ENCODE results near the gene SFMBT2.

SFMBT2 gene

DNA sequence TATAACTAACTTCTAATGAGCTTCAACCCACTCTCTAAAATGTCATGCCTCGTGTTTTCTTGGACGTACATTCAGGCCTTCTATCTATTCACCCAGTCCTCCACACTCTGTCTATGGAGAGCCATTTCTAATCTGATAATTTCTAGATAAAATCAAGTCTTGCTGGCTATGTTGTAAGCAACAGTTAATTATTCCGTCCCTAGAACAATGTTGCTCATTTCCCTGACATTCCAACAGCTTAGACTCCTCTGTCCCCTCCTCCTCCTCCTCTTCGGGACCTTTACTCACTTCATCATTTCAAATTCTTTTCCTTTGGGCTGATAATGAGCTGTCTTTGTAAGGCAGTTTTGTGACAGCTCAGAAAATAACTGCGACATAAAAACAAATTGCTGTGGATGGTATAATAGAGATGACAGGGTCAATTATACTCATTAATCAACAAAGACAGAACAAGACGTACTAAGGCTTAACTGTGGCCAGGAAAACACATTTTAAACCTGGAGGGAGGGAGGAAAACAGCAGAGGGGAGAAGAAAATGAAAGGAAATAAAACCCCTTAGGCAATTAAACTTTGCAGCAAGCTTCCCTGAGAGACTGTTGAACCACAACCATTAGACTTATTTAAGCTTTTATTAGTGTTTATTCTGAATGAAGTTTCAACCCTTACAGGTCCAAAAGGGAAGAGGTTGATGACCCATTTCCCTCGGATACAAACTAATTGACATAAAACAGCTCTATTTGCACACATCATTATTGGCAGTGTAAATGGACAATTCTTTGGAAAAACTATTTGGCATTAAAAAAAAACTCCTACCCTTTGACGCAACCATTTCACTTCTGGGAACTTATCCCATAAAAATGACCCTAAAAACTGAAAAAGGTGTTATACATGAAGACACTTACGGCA lies 179.1 kb downstream of the SFMBT2 start:
- TF ChIP-seq CTCF (IDR thresholded peaks at IDR 0.05; ENCODE audit: low read depth, low read length), result no peak
- TF ChIP-seq EZH2phosphoT487 (IDR thresholded peaks at IDR 0.05; ENCODE audit: low read depth), result no peak
- no peak overlapping the region for H3K4me2 ChIP-seq (ENCODE audit: low read length)

DNA sequence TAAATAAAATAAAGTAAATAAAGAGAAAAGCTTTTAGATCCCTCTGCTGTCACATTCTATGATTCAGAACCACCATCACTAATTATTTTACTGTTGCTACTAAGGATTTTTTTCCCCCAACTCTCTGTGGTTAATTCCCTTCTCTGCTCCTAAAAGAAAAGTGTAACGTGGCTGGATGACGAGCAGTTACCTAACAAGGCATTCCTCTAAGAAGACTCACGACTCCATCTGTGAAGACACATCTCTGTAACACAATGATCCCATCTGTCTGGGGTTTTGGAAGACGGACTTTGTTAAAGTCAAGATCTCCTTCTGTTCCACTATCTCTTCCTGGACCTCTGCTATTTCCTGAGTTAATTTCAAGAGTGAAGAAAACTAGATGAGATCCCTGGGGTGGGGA lies 179.9 kb downstream of the SFMBT2 start:
- no peaks in the 10 kb centered on the region for H3K4me1 ChIP-seq (ENCODE audit: low read length)
- H3K9ac ChIP-seq (ENCODE audit: low read length), result no peak overlapping the region
- no peak overlapping the region for H3K4me2 ChIP-seq (ENCODE audit: low read length)
- H3K79me2 ChIP-seq (ENCODE audit: low read length), result peaks cover 7% of the 10 kb centered on the region; the same call in 1 of the 2 replicates
- H3K4me3 ChIP-seq (ENCODE audit: low read length), result no peak overlapping the region
- no peak for TF ChIP-seq CTCF (IDR thresholded peaks at IDR 0.05; ENCODE audit: low read depth, low read length)
- no peak for TF ChIP-seq EZH2phosphoT487 (IDR thresholded peaks at IDR 0.05; ENCODE audit: low read depth)
- no peaks in the 10 kb centered on the region for H3K27me3 ChIP-seq (ENCODE audit: low read depth, low read length)
- no peak overlapping the region for H2AFZ ChIP-seq (ENCODE audit: low read depth, low read length)
- no peaks in the 10 kb centered on the region for H4K20me1 ChIP-seq (ENCODE audit: insufficient read depth, low read length)
- peaks cover 3% of the 10 kb centered on the region for H3K36me3 ChIP-seq (replicated peaks; ENCODE audit: low read depth, low read length)
- H3K9me3 ChIP-seq (ENCODE audit: insufficient read depth, low read length), result no peaks in the 10 kb centered on the region
- no peak overlapping the region for H3K27ac ChIP-seq (ENCODE audit: low read length)

More for the DNA sequence above, 179.1 kb downstream of the SFMBT2 start:
- Histone ChIP-seq H2AFZ (ENCODE audit: low read depth, low read length) (no peak overlapping the region), H3K36me3 (replicated peaks; ENCODE audit: low read depth, low read length) (no peaks in the 10 kb centered on the region), H3K79me2 (ENCODE audit: low read length) (peaks cover 7% of the 10 kb centered on the region; the same call in 1 of the 2 replicates), H3K9me3 (ENCODE audit: insufficient read depth, low read length) (no peaks in the 10 kb centered on the region), H3K4me3 (ENCODE audit: low read length) (no peak overlapping the region), H4K20me1 (ENCODE audit: insufficient read depth, low read length) (no peaks in the 10 kb centered on the region), H3K9ac (ENCODE audit: low read length) (no peak overlapping the region), H3K27me3 (ENCODE audit: low read depth, low read length) (no peaks in the 10 kb centered on the region), H3K4me1 (ENCODE audit: low read length) (peaks cover 5% of the 10 kb centered on the region), H3K27ac (ENCODE audit: low read length) (no peak overlapping the region)

- Histone ChIP-seq H3K27me3 (ENCODE audit: low read depth, low read length) (no peaks in the 10 kb centered on the region), H3K4me2 (ENCODE audit: low read length) (no peak overlapping the region), H2AFZ (ENCODE audit: low read depth, low read length) (no peak overlapping the region), H3K4me1 (ENCODE audit: low read length) (no peaks in the 10 kb centered on the region), H4K20me1 (ENCODE audit: insufficient read depth, low read length) (no peaks in the 10 kb centered on the region), H3K9ac (ENCODE audit: low read length) (no peak overlapping the region), H3K27ac (ENCODE audit: low read length) (no peak overlapping the region), H3K9me3 (ENCODE audit: insufficient read depth, low read length) (no peaks in the 10 kb centered on the region), H3K79me2 (ENCODE audit: low read length) (no peaks in the 10 kb centered on the region), H3K4me3 (ENCODE audit: low read length) (no peak overlapping the region), H3K36me3 (replicated peaks; ENCODE audit: low read depth, low read length) (peaks cover 9% of the 10 kb centered on the region)
- TF ChIP-seq CTCF (IDR thresholded peaks at IDR 0.05; ENCODE audit: low read depth, low read length) (no peak), EZH2phosphoT487 (IDR thresholded peaks at IDR 0.05; ENCODE audit: low read depth) (no peak)
Observed at GRCh38 chr10:7230036-7230435, 180.8 kb downstream of the SFMBT2 start.

DNA sequence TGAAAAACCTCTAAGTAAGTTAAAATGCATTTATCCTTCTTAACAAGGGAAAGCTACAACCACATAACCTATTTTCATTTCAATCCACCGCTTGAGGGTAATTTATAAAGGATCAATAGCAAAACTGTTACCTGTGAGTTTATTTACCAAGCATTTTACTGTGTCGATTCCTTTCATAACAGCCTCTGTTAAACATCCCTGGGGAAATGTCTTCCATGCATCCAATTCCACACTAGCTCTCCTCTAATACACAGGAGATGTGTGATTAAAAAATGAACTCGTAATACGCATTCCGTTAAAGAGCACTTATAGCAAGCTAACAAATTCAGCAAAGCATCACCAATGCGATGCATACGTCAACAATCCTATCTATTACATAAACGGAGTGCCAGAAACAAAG lies 185.7 kb downstream of the SFMBT2 start:
- H3K27ac ChIP-seq (ENCODE audit: low read length), result no peak overlapping the region
- TF ChIP-seq CTCF (IDR thresholded peaks at IDR 0.05; ENCODE audit: low read depth, low read length) (no peak), EZH2phosphoT487 (IDR thresholded peaks at IDR 0.05; ENCODE audit: low read depth) (no peak)
- no peaks in the 10 kb centered on the region for H4K20me1 ChIP-seq (ENCODE audit: insufficient read depth, low read length)
- H3K27me3 ChIP-seq (ENCODE audit: low read depth, low read length), result no peaks in the 10 kb centered on the region
- H3K36me3 ChIP-seq (replicated peaks; ENCODE audit: low read depth, low read length), result peaks cover 20% of the 10 kb centered on the region
- H3K4me1 ChIP-seq (ENCODE audit: low read length), result no peaks in the 10 kb centered on the region
- H3K4me3 ChIP-seq (ENCODE audit: low read length), result no peak overlapping the region
- H3K4me2 ChIP-seq (ENCODE audit: low read length), result no peak overlapping the region
- no peak overlapping the region for H2AFZ ChIP-seq (ENCODE audit: low read depth, low read length)
- H3K9me3 ChIP-seq (ENCODE audit: insufficient read depth, low read length), result no peaks in the 10 kb centered on the region
- H3K9ac ChIP-seq (ENCODE audit: low read length), result no peak overlapping the region
- no peaks in the 10 kb centered on the region for H3K79me2 ChIP-seq (ENCODE audit: low read length)
